ENCODE measurements around the gene TSGA10IP. TPM values are rescaled to one million over a fixed set of nuclear protein-coding genes. Genes with fewer than 3 reads are reported as not detected.
"Not testable (repeated sequence)": the region's sequence is repeated elsewhere in the genome, so short reads cannot be mapped to it uniquely, and the experiment has no call there.

The TSGA10IP gene
- total RNA-seq, 1 donor from 2014 or later, result not detected

DNA sequence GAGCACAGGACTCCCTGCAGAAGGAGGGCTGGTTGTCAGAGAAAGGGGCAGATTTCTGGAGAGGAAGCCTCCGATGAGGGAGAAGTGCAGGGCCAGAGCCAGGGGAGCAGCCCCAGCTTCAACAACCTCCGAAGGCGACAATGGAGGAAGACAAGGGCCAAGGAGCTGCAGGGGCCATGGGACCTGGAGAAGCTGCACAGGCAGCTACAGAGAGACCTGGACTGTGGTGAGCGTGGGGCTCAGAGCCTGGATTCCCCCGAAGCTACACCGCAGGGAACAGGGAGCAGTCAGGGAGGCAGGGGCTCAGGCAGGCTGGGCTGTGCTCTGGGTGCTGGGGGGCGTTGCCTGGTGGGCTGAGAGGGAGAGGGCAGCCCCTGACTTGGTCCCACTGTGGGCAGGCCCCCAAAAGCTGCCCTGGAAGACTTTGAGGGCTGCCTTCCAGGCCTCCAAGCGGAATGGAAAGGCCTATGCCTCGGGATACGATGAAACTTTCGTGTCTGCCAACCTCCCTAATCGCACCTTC is 2.4 kb downstream of the TSGA10IP start:
- DNase-seq, result no peak

DNA sequence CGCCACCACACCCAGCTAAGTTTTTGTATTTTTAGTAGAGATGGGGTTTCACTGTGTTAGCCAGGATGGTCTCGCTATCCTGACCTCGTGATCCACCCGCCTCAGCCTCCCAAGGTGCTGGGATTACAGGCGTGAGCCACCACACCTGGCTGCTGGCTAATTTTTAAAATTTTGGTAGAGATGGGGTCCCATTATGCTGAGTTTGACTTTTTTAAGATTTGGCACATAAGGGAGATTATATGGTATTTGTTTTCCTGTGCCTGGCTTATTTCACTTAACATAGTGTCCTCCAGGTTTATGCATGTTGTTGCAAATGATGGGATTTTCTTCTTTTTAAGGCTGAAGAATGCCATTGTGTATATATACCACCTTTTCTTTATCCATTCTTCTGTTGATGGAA is 5.4 kb downstream of the TSGA10IP start:
- not testable (repeated sequence) for DNase-seq

DNA sequence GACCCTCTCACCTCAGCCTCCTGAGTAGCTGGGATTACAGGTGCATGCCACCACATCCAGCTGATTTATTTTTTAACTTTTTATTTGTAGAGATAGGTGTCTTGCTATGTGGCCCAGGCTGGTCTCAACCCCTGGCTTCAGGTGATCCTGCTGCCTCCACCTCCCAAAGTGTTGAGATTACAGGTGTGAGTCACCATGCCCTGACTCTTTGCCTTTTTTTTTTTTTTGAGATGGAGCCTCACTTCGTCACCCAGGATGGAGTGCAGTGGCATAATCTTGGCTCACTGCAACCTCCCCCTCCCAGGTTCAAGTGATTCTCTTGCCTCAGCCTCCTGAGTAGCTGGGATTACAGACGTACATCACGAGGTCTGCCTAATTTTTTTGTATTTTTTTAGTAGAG is 6.4 kb downstream of the TSGA10IP start:
- DNase-seq, result not testable (repeated sequence)

- DNase-seq, result peak; percentile 21
These were observed 6.8 kb downstream of the TSGA10IP start for GRCh38 chr11:65952052-65952521.

DNA sequence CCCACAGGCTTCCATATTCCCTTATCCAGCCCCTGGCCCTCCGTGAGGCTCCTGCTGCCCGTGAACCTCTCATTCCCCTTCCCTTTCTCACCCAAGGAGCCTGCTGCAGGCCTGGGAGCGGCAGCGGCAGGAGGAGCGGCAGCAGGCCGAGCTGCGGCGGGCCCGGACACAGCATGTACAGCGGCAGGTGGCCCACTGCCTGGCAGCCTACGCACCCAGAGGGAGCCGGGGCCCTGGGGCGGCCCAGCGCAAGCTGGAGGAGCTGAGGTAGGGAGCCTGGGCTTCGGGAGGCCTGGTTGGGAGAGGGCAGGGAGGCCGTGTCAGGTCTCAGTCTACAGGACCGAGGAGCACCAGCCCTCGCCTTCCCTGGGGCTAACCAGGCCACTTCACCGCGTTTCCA is 8.2 kb downstream of the TSGA10IP start:
- DNase-seq, result no peak

GRCh38 chr11:65954771-65955170 is 9.5 kb downstream of the TSGA10IP start:
- DNase-seq, result peak; percentile 17

- DNase-seq, result no peak
These were observed 13.0 kb downstream of the TSGA10IP start for GRCh38 chr11:65958291-65958690.

DNA sequence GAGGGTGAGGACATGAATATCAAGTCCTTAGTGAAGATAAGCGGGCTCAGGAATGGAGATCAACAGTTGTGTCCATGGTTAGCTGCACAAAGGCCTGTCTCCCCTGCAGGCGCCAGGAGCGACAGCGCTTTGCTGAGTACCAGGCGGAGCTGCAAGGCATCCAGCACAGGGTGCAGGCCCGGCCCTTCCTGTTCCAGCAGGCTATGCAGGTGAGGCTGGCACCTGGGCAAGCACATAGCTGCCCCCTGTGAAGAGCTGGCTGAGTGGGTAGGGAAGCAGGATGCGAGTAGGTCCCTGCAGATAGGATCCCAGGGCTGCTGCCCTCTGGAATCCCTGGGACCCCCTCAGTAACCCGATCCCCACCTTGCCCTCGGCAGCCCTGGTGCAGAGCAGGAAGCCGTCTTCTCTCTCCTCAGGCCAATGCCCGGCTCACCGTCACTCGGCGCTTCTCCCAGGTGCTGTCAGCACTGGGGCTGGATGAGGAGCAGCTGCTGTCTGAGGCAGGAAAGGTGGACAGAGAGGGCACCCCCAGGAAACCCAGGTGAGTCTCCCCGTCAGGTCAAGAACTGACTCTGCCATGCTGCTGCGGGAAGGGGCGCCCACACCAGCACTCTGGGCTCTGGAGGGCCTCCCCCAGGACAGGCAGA is 13.6 kb downstream of the TSGA10IP start:
- no peak for DNase-seq

DNA sequence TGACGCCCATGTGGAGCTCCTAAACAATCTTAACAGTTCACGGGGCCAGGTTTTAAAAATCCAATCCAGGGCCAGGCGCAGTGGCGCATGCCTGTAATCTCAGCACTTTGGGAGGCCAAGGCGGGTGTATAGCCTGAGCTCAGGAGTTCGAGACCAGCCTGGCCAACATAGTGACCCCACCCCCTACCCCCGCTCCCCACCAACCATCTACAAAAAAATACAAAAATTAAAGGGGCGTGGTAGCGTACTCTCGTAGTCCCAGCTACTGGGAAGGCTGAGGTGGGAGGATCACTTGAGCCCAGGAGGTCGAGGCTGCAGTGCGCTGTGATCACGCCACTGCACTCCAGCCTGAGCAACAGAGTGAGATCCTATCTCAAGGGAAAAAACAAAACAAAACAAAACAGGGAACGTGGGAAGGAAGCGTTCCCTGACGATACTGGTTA is 15.6 kb downstream of the TSGA10IP start:
- DNase-seq, result no peak

DNA sequence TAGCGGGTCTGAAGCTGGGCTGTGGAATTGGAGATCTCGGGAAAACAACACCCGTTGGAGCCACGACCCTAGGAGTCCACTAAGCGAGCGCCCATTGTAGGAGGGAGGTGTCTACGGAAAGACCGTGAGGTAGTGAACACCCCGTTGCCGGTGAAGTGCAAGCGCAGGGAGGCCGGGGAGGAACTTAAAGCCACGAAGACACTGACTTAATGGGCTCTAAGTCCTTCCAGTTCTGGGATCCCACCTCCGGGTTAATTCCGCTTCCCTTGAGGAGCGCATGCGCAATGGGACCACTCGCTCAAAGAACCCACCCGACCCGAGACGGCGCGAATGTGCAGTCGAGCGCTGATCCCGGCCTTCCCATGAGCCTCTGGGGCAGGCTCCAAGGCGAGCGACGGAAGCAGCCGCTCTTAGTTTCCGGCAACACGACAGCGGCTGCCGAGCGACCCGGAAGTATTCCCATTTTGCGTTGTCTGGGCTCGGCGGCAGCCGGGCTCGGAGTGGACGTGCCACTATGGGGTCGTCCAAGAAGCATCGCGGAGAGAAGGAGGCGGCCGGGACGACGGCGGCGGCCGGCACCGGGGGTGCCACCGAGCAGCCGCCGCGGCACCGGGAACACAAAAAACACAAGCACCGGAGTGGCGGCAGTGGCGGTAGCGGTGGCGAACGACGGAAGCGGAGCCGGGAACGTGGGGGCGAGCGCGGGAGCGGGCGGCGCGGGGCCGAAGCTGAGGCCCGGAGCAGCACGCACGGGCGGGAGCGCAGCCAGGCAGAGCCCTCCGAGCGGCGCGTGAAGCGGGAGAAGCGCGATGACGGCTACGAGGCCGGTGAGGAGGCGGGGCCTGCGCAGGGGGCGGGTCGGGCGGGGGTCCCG is 16.2 kb downstream of the TSGA10IP start, which contains the start of gene SART1:
SART1 (plus strand) TSS at position 468 of the 874 bp plus-strand sequence; CDS start at position 515, 47 bp downstream.
- peak; percentile 99 for DNase-seq

- peak; percentile 21 for DNase-seq
These were observed 16.9 kb downstream of the TSGA10IP start for GRCh38 chr11:65962141-65962564.

DNA sequence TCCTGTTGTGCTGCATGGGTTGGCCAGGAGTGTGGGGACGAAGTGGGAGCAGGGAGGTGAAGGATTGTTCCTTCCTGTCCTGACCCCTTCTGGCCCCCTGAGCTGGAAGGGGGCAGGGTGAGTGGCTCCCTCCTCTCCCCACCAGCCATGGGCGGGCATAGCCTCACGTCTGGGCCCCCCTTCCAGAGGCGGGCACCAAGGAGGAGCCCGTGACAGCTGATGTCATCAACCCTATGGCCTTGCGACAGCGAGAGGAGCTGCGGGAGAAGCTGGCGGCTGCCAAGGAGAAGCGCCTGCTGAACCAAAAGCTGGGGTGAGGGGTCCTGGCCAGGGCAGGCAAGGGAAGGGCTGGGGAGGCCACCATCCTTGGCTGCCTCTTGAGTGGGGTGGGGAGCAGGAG is 19.6 kb downstream of the TSGA10IP start:
- no peak for DNase-seq

- no peak for DNase-seq
These were observed 20.9 kb downstream of the TSGA10IP start for GRCh38 chr11:65965986-65966762.

DNA sequence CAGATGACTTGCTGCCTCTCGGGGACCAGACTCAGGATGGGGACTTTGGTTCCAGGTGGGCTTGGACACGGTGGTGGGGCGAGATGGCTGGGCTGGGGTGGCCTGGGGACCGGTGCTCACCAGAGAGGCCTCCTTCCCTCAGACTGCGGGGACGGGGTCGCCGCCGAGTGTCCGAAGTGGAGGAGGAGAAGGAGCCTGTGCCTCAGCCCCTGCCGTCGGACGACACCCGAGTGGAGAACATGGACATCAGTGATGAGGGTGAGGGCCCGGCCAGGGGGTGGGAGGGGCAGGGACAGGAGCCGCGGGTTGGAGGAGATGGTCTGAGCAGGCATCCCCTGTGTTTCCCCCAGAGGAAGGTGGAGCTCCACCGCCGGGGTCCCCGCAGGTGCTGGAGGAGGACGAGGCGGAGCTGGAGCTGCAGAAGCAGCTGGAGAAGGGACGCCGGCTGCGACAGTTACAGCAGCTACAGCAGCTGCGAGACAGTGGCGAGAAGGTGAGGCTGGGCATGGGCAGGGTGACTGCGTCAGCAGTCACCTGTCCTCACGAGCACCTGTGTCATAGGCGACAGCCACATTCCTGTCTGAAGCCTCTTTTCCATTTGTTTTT is 22.2 kb downstream of the TSGA10IP start:
- no peak for DNase-seq

- DNase-seq, result no peak
These were observed 23.6 kb downstream of the TSGA10IP start for GRCh38 chr11:65968600-65969482.

DNA sequence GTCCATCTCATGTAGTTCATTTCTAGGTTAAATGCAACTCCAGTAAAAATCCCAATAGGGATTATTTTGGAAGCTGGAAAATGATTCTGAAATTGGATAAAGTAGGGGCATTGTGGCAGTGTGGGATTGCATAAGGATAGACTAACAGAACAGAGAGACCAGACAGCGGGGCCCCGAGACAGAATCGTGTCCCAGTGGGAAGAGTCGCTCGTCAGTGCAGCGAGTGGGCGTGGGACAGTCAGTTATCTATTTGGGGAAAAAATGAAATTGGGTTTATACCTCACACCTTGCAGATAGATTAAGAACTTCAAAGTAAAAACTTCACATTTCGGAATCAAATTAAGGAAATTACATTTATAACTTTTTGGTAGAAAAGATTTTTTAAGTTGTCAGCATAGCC is 26.8 kb downstream of the TSGA10IP start:
- DNase-seq, result no peak

DNA sequence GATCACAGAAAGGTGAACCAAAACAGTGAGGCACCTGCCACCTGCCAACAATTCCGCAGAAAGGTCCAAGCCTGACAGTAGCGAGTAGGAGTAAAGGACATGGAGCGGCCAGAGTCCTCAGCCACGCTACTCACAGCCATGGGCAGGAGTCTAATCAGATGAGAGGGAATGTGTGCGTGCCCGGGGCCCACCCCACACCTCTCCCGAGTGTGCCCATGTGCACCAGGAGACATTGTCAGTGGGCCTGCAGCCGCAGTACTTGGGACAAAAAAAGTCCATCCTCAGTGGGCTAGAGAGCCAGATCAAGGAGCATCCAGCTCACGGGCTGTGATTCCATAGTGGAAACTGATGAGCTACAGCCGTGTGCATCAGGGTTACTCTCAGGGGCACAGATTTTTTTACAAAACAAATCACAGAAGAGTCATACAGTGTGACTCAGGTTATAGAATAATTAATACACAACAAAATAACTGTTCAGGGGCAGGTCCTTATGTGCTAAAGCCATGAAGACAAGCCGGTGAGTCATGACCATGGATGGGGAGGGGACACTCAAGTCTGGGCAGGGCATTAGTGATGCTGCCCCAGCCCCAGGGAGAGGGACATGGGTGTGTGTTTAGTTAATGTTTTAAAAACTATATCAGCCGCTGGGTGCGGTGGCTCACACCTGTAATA is 28.3 kb downstream of the TSGA10IP start:
- DNase-seq, result no peak

GRCh38 chr11:65975771-65976170 is 30.5 kb downstream of the TSGA10IP start:
- DNase-seq, result no peak

- no peak for DNase-seq
These were observed 31.2 kb downstream of the TSGA10IP start for GRCh38 chr11:65976216-65977176.

Measured in tongue (tissue), 2 donors.